CD14-positive monocyte (primary cell): Measurements from ENCODE around the gene GNG8. TPM values are rescaled to one million over a fixed set of nuclear protein-coding genes. Genes with fewer than 3 reads are reported as not detected.
"Not testable (repeated sequence)": the region's sequence is repeated elsewhere in the genome, so short reads cannot be mapped to it uniquely, and the experiment has no call there.

Experiments used
- DNase-seq, 3 donors: peaks; one replicate each; pipeline ENCODE4 v3.0.0-alpha.2; 2011 to 2022
- H2AFZ ChIP-seq: 2 replicates; pipeline ENCODE4 v1.6.0; 2012; ENCODE audit warnings: mild to moderate bottlenecking, low read depth, low read length, inconsistent platforms; ENCODE audit not compliant: insufficient read depth, poor library complexity, severe bottlenecking
- H3K27ac ChIP-seq, 2 donors: 1 replicate in 1 of 2; 2 replicates in 1 of 2; pipeline ENCODE4 v1.5.1; 2012 to 2013; ENCODE audit warnings: low read length in 2 of 2, control low read depth in 1 of 2, inconsistent platforms in 1 of 2, low read depth in 1 of 2, mild to moderate bottlenecking in 1 of 2
- H3K27me3 ChIP-seq, 2 donors: one replicate each; pipeline versions ENCODE4 v1.6.0 to v1.6.1; 2011 to 2013; ENCODE audit warnings: low read length in 2 of 2; ENCODE audit not compliant: control insufficient read depth in 2 of 2, insufficient read depth in 2 of 2
- H3K36me3 ChIP-seq, 2 donors: replicated peaks in 1 of 2; 1 replicate in 1 of 2; 2 replicates in 1 of 2; pipeline versions ENCODE4 v1.5.1 to v1.6.1; 2012 to 2013; ENCODE audit warnings: low read length in 2 of 2, control low read depth in 1 of 2, inconsistent platforms in 1 of 2, mild to moderate bottlenecking in 1 of 2; ENCODE audit not compliant: insufficient read depth in 2 of 2, control insufficient read depth in 1 of 2
- H3K4me1 ChIP-seq, 2 donors: 1 replicate in 1 of 2; 2 replicates in 1 of 2; pipeline versions ENCODE4 v1.5.1 to v1.6.1; 2012 to 2013; ENCODE audit warnings: low read length in 2 of 2, control low read depth in 1 of 2, inconsistent platforms in 1 of 2, mild to moderate bottlenecking in 1 of 2, moderate library complexity in 1 of 2; ENCODE audit not compliant: insufficient read depth in 2 of 2, control insufficient read depth in 1 of 2
- H3K4me2 ChIP-seq: replicated peaks from 2 replicates; pipeline ENCODE3; 2012; ENCODE audit warnings: low read length, moderate library complexity, mild to moderate bottlenecking; ENCODE audit not compliant: poor library complexity, severe bottlenecking; ENCODE audit errors: extremely low read depth
- H3K4me3 ChIP-seq, 3 experiments: fragments of 200-600 bp in 1 of 3; sonication (generic) in 1 of 3; replicated peaks in 1 of 3; 1 replicate in 2 of 3; 2 replicates in 1 of 3; pipeline ENCODE4 v1.5.1; 2011 to 2013; ENCODE audit warnings: low read length in 3 of 3, mild to moderate bottlenecking in 3 of 3, control low read depth in 2 of 3, low read depth in 2 of 3, inconsistent platforms in 1 of 3, moderate library complexity in 1 of 3
- H3K79me2 ChIP-seq: 2 replicates; pipeline ENCODE4 v1.6.0; 2012; ENCODE audit warnings: mild to moderate bottlenecking, control low read depth, inconsistent platforms, low read length, moderate library complexity; ENCODE audit not compliant: insufficient read depth
- H3K9ac ChIP-seq: 2 replicates; pipeline ENCODE4 v1.6.0; 2017; ENCODE audit warnings: low read length, mild to moderate bottlenecking; ENCODE audit not compliant: insufficient read depth, poor library complexity, severe bottlenecking
- H3K9me3 ChIP-seq, 2 donors: replicated peaks in 1 of 2; 1 replicate in 1 of 2; 2 replicates in 1 of 2; pipeline versions ENCODE4 v1.5.1 to v1.6.1; 2012 to 2013; ENCODE audit warnings: low read length in 2 of 2, control low read depth in 1 of 2; ENCODE audit not compliant: control insufficient read depth in 1 of 2, insufficient read depth in 1 of 2
- H4K20me1 ChIP-seq: 2 replicates; pipeline ENCODE4 v1.6.0; 2012; ENCODE audit warnings: mild to moderate bottlenecking, low read length, control low read depth, moderate library complexity; ENCODE audit not compliant: insufficient read depth
- H3K27ac Mint-ChIP-seq, 7 donors: one replicate each; pipeline ENCODE4 v1.8.0; 2020; ENCODE audit warnings: mild to moderate bottlenecking in 7 of 7, mixed read lengths in 7 of 7, moderate library complexity in 6 of 7, inconsistent platforms in 2 of 7
- H3K27me3 Mint-ChIP-seq, 3 donors: one replicate each; pipeline ENCODE4 v1.8.0; 2021 to 2022; ENCODE audit warnings: low read depth in 3 of 3, mild to moderate bottlenecking in 3 of 3, mixed read lengths in 3 of 3, moderate library complexity in 3 of 3, inconsistent platforms in 1 of 3
- H3K36me3 Mint-ChIP-seq, 2 donors: one replicate each; pipeline ENCODE4 v1.8.0; 2020; ENCODE audit warnings: mixed read lengths in 2 of 2, inconsistent platforms in 1 of 2, mild to moderate bottlenecking in 1 of 2
- H3K4me1 Mint-ChIP-seq: one replicate; pipeline ENCODE4 v1.8.0; 2020; ENCODE audit warnings: mild to moderate bottlenecking, mixed read lengths
- H3K4me3 Mint-ChIP-seq, 2 donors: one replicate each; pipeline ENCODE4 v1.8.0; 2020; ENCODE audit warnings: mild to moderate bottlenecking in 2 of 2, mixed read lengths in 2 of 2, moderate library complexity in 1 of 2
- H3K9me3 Mint-ChIP-seq, 7 donors: one replicate each; pipeline ENCODE4 v1.8.0; 2020 to 2022; ENCODE audit warnings: mixed read lengths in 7 of 7, mild to moderate bottlenecking in 6 of 7, moderate library complexity in 6 of 7, inconsistent platforms in 2 of 7
- CTCF ChIP-seq: fragments of 200-600 bp; IDR thresholded peaks from one replicate; pipeline ENCODE4 v1.8.0; 2022; ENCODE audit warnings: antibody characterized with exemption, mild to moderate bottlenecking
- WGBS: methylation state at CpG from one replicate; pipeline ENCODE4 v1.1.5; 2013; ENCODE audit warnings: missing lambda C conversion rate; ENCODE audit not compliant: insufficient coverage; 5-methylcytosine and 5-hydroxymethylcytosine counted together
- intact Hi-C, 2 donors: fragments of 100-400 bp; cut with micrococcal nuclease; formaldehyde crosslinking; loops; one replicate each; pipeline versions ENCODE4 v1.15.0 to v1.15.1; 2023
- polyA plus RNA-seq, 3 donors: library from polyadenylated mRNA; depleted of rRNA in 1 of 3; unstranded in 2 of 3; stranded (reverse) in 1 of 3; fragments of 300-500 nt in 2 of 3; fragments of >200 nt in 1 of 3; fragmentation: Illumina TruSeq in 2 of 3; gene quantifications; 1 replicate in 2 of 3; 2 replicates in 1 of 3; pipeline ENCODE4 v1.2.3, GENCODE V29; 2012 to 2021

The GNG8 gene
- polyA plus RNA-seq, 3 donors, result not detected

- H3K9me3 Mint-ChIP-seq, result peaks cover 0 to 3% (median 0%) of the 10 kb centered on the region in 7 donors
- Histone ChIP-seq H3K4me3 (no peak overlapping the region), H3K9ac (no peak overlapping the region), H3K4me1 (peaks cover 41 to 47% of the 10 kb centered on the region in 2 donors), H3K9me3 (no peaks in the 10 kb centered on the region), H3K79me2 (no peaks in the 10 kb centered on the region), H3K4me2 (no peak overlapping the region), H3K27me3 (peaks cover 6 to 28% of the 10 kb centered on the region in 2 donors), H3K36me3 (no peaks in the 10 kb centered on the region), H3K27ac (no peak overlapping the region), H2AFZ (no peak overlapping the region), H4K20me1 (no peaks in the 10 kb centered on the region)
- peaks cover 52% of the 10 kb centered on the region for H3K4me1 Mint-ChIP-seq
- 68% methylated on average over 12 of the region's 14 CpGs for WGBS
- peaks cover 0 to 4% of the 10 kb centered on the region in 2 donors for H3K36me3 Mint-ChIP-seq
- intact Hi-C loops, result no loop called here
- peaks cover 39 to 40% (median 40%) of the 10 kb centered on the region in 3 donors for H3K27me3 Mint-ChIP-seq
- H3K27ac Mint-ChIP-seq, result peak overlapping the region in 2 of 7 donors; percentile 18 to 57
- H3K4me3 Mint-ChIP-seq, result no peak overlapping the region
- no peak for DNase-seq
- TF ChIP-seq CTCF, result no peak
Observed at GRCh38 chr19:46630586-46631205, 5.3 kb downstream of the GNG8 start.

GRCh38 chr19:46629546-46630025 is 6.4 kb downstream of the GNG8 start:
- H3K4me1 ChIP-seq, result peaks cover 48 to 53% of the 10 kb centered on the region in 2 donors
- H3K27me3 Mint-ChIP-seq, result peaks cover 31 to 35% (median 33%) of the 10 kb centered on the region in 3 donors

GRCh38 chr19:46628970-46629369 is 7.0 kb downstream of the GNG8 start:
- H3K4me2 ChIP-seq, intact Hi-C loops, H3K9me3 Mint-ChIP-seq, H3K4me3 Mint-ChIP-seq, H3K27ac ChIP-seq, H3K4me3 ChIP-seq, H2AFZ ChIP-seq, H3K36me3 Mint-ChIP-seq, H3K36me3 ChIP-seq, H3K9me3 ChIP-seq, H4K20me1 ChIP-seq, H3K79me2 ChIP-seq, DNase-seq, H3K9ac ChIP-seq: not testable (repeated sequence)
- peaks cover 58% of the 10 kb centered on the region for H3K4me1 Mint-ChIP-seq
- Histone ChIP-seq H3K27me3 (peaks cover 0 to 19% of the 10 kb centered on the region in 2 donors), H3K4me1 (peaks cover 50 to 53% of the 10 kb centered on the region in 2 donors)
- WGBS, result no CpG with 5 or more reads among the region's 7 CpGs
- H3K27ac Mint-ChIP-seq, result peak overlapping the region in 2 of 7 donors; percentile 73 to 76
- peaks cover 27 to 31% (median 29%) of the 10 kb centered on the region in 3 donors for H3K27me3 Mint-ChIP-seq

More at GRCh38 chr19:46629546-46630025, 6.4 kb downstream of the GNG8 start:
- peak overlapping the region in 2 of 7 donors; percentile 4 to 63 for H3K27ac Mint-ChIP-seq
- H3K36me3 Mint-ChIP-seq, result peaks cover 0 to 7% of the 10 kb centered on the region in 2 donors
- H3K9me3 ChIP-seq, result no peaks in the 10 kb centered on the region
- intact Hi-C loops, result no loop called here
- H3K4me1 Mint-ChIP-seq, result peaks cover 58% of the 10 kb centered on the region
- H3K36me3 ChIP-seq, result no peaks in the 10 kb centered on the region
- no peaks in the 10 kb centered on the region for H4K20me1 ChIP-seq
- H3K27me3 ChIP-seq, result peaks cover under 1 to 21% of the 10 kb centered on the region in 2 donors
- TF ChIP-seq CTCF, result no peak
- no peak overlapping the region for H3K27ac ChIP-seq
- 47% methylated on average over 12 of the region's 15 CpGs for whole genome bisulfite sequencing
- H3K9me3 Mint-ChIP-seq, result peaks cover 0 to 3% (median 0%) of the 10 kb centered on the region in 7 donors
- no peak overlapping the region for H3K9ac ChIP-seq
- peak overlapping the region in 1 of 2 donors; percentile 51 for H3K4me3 Mint-ChIP-seq
- H3K79me2 ChIP-seq, result no peaks in the 10 kb centered on the region
- no peak overlapping the region for H3K4me3 ChIP-seq
- no peak overlapping the region for H2AFZ ChIP-seq
- DNase-seq, result peak in 2 of 3 donors; percentile 21 to 65
- H3K4me2 ChIP-seq, result no peak overlapping the region
